Type B pancreatic cell (in vitro differentiated cells): ENCODE measurements around the gene CAMK1D. TPM values are rescaled to one million over a fixed set of nuclear protein-coding genes. Genes with fewer than 3 reads are reported as not detected.

Experiments
- DNase-seq: peaks from one replicate; pipeline ENCODE4 v3.0.0; 2021; ENCODE audit warnings: mixed read lengths; ENCODE audit not compliant: unreplicated experiment; ENCODE audit errors: extremely low spot score
- H3K27ac Mint-ChIP-seq: 2 replicates; pipeline ENCODE4 v1.8.0; 2021; ENCODE audit warnings: mild to moderate bottlenecking, mixed read lengths
- H3K27me3 Mint-ChIP-seq: 2 replicates; pipeline ENCODE4 v1.8.0; 2021; ENCODE audit warnings: mixed read lengths
- H3K36me3 Mint-ChIP-seq: 2 replicates; pipeline ENCODE4 v1.8.0; 2021; ENCODE audit warnings: mixed read lengths
- H3K4me1 Mint-ChIP-seq: one replicate; pipeline ENCODE4 v1.8.0; 2021; ENCODE audit warnings: mixed read lengths; ENCODE audit not compliant: unreplicated experiment
- H3K4me3 Mint-ChIP-seq: 2 replicates; pipeline ENCODE4 v1.8.0; 2021; ENCODE audit warnings: mild to moderate bottlenecking, mixed read lengths
- H3K9me3 Mint-ChIP-seq: 2 replicates; pipeline ENCODE4 v1.8.0; 2021; ENCODE audit warnings: mixed read lengths
- CTCF ChIP-seq: fragments of 200-600 bp; sonication (generic); conservative IDR thresholded peaks from 2 replicates; pipeline ENCODE4 v1.5.0; 2021; ENCODE audit warnings: antibody characterized with exemption, mild to moderate bottlenecking
- total RNA-seq: library from RNA; stranded (reverse); gene quantifications from 2 replicates; pipeline ENCODE4 v1.2.1, GENCODE V29; 2021; ENCODE audit warnings: low replicate concordance

CAMK1D gene
- total RNA-seq, 1 donor from 2014 or later: 12.2 TPM

GRCh38 chr10:12499076-12499986 is 150.0 kb downstream of the CAMK1D start:
- Mint-ChIP-seq H3K4me1 (peaks cover 41% of the 10 kb centered on the region), H3K27ac (peak overlapping the region; percentile 39), H3K9me3 (no peaks in the 10 kb centered on the region), H3K27me3 (no peaks in the 10 kb centered on the region), H3K36me3 (peaks cover 9% of the 10 kb centered on the region), H3K4me3 (no peak overlapping the region)
- DNase-seq: no peak
- no peak for TF ChIP-seq CTCF

- no peak for DNase-seq
- H3K9me3 Mint-ChIP-seq: no peaks in the 10 kb centered on the region
- H3K27me3 Mint-ChIP-seq: no peaks in the 10 kb centered on the region
- H3K27ac Mint-ChIP-seq: peak overlapping the region; percentile 45
- peaks cover 46% of the 10 kb centered on the region for H3K4me1 Mint-ChIP-seq
- no peak for TF ChIP-seq CTCF
- H3K4me3 Mint-ChIP-seq: peak overlapping the region; percentile 14
- peaks cover 9% of the 10 kb centered on the region for H3K36me3 Mint-ChIP-seq
Observed at GRCh38 chr10:12500381-12501303, 151.3 kb downstream of the CAMK1D start.

- Mint-ChIP-seq H3K4me1 (peaks cover 46% of the 10 kb centered on the region), H3K36me3 (peaks cover 9% of the 10 kb centered on the region), H3K9me3 (no peaks in the 10 kb centered on the region), H3K4me3 (peak overlapping the region; percentile 14), H3K27me3 (no peaks in the 10 kb centered on the region), H3K27ac (peak overlapping the region; percentile 45)
- no peak for TF ChIP-seq CTCF
- no peak for DNase-seq
Observed at GRCh38 chr10:12501324-12501723, 152.0 kb downstream of the CAMK1D start.

GRCh38 chr10:12501841-12502525 is 152.6 kb downstream of the CAMK1D start:
- DNase-seq: no peak
- no peak for TF ChIP-seq CTCF

More at GRCh38 chr10:12501841-12502525, 152.6 kb downstream of the CAMK1D start:
- no peaks in the 10 kb centered on the region for H3K27me3 Mint-ChIP-seq
- H3K4me3 Mint-ChIP-seq: no peak overlapping the region
- H3K27ac Mint-ChIP-seq: peak overlapping the region; percentile 45
- H3K4me1 Mint-ChIP-seq: peaks cover 47% of the 10 kb centered on the region
- H3K9me3 Mint-ChIP-seq: no peaks in the 10 kb centered on the region
- peaks cover 9% of the 10 kb centered on the region for H3K36me3 Mint-ChIP-seq
